Pancreas (tissue), 10 donors: ENCODE results near the gene PROSER2. TPM values are rescaled to one million over a fixed set of nuclear protein-coding genes. Genes with fewer than 3 reads are reported as not detected.
"Not testable (repeated sequence)": the region's sequence is repeated elsewhere in the genome, so short reads cannot be mapped to it uniquely, and the experiment has no call there.

Experiments
- ATAC-seq, 4 donors: fragments of 200-7000 bp; cut with Tn5 transposase; one replicate each; pipeline versions ENCODE4 v1.8.0 to v1.9.1; 2020; ENCODE audit warnings: mild to moderate bottlenecking in 4 of 4, moderate library complexity in 4 of 4
- DNase-seq, 6 donors: peaks; one replicate each; pipeline ENCODE4 v3.0.0-alpha.2; 2020
- FAIRE-seq: peaks from 2 replicates; lab custom pipeline; 2012; peaks lifted over from hg19 to GRCh38; lab: Jason Lieb, UNC
- H3K27ac ChIP-seq, 4 donors: fragments of 200-600 bp; sonication (generic); 1 replicate in 3 of 4; 2 replicates in 1 of 4; pipeline versions ENCODE4 v1.5.0 to v1.8.0; 2020
- H3K27me3 ChIP-seq, 4 donors: fragments of 200-600 bp; one replicate each; pipeline ENCODE4 v1.8.0; 2021
- H3K36me3 ChIP-seq, 3 donors: fragments of 200-600 bp; sonication (generic) in 1 of 3; one replicate each; pipeline versions ENCODE4 v1.5.0 to v1.8.0; 2020 to 2021
- H3K4me1 ChIP-seq, 3 donors: fragments of 200-600 bp; one replicate each; pipeline ENCODE4 v1.8.0; 2021
- H3K4me3 ChIP-seq, 4 donors: fragments of 200-600 bp; sonication (generic) in 2 of 4; one replicate each; pipeline versions ENCODE4 v1.5.0 to v1.8.0; 2020 to 2021
- H3K9me3 ChIP-seq, 4 donors: fragments of 200-600 bp; one replicate each; pipeline ENCODE4 v1.8.0; 2021
- WGBS, 2 donors: extraction: QIAGEN DNeasy Blood & Tissue Kit; methylation state at CpG; one replicate each; pipeline ENCODE4 v1.1.7; 2013; 5-methylcytosine and 5-hydroxymethylcytosine counted together
- intact Hi-C, 3 donors: fragments of 100-400 bp; cut with DNase I; formaldehyde crosslinking; loops; one replicate each; pipeline versions ENCODE4 v1.11.1 to v1.14.2; 2022
- polyA plus RNA-seq, 2 donors: library from polyadenylated mRNA; stranded (reverse); fragments of 200-250 nt; gene quantifications; one replicate each; pipeline ENCODE4 v1.2.3, GENCODE V29; 2013
- total RNA-seq, 6 donors: library from RNA; stranded (reverse); fragmentation: NEBNext Ultra II Directional in 4 of 6; extraction: Animal tissue kit (Norgen Biotek cat#: 25700) in 4 of 6; gene quantifications; one replicate each; pipeline versions ENCODE4 v1.2.1 to v1.2.4, GENCODE V29; 2021 to 2023
- TF ChIP-seq, protein P1 (sequence below), 4 donors: fragments of 200-600 bp; sonication (generic) in 3 of 4; IDR thresholded peaks; one replicate each; pipeline versions ENCODE4 v1.5.0 to v1.8.0; 2021; ENCODE audit warnings: antibody characterized with exemption in 4 of 4
- donor health status: healthy with polysubstance abuse.
- donor health status: DM: no; HTN: no; CAD: no; lungs with moderate emphysema.
- donor health status: DM: no; HTN: no; CAD: no.
- donor health status: control.
- donor health status: control.
- donor health status: Bipolar disorder and iron deficiency.
- donor health status: DM: yes; HTN: yes; CAD: no.
- donor health status: DM: no; HTN: no; CAD: no.
- donor health status: DM: no; HTN: no; CAD: no.
- donor health status: DM: yes; HTN: yes; CAD: no.

The PROSER2 gene
- total and polyA plus RNA-seq, 8 donors, result 5.7 to 21.2 (median 11.0) TPM

DNA sequence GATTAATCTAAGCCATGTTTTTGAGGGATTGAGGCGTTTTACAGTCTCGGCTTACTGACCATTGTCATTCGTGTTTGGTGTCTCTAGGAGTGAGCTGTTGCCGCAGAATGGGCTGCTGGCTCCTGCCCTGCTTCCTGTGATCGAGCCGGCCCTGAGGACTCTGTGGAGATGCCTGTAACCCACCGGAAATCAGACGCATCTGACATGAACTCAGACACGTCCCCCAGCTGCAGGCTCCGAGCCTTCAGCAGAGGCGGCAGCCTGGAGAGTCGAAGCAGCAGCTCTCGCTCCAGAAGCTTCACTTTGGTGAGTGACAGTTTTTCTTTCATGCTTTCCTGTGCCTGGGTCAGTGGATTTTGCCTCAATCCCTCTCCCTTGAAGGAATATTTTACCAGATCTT lies 28.8 kb downstream of the PROSER2 start:
- H3K36me3 ChIP-seq, result peaks cover 0 to 11% (median 9%) of the 10 kb centered on the region in 3 donors
- no peak overlapping the region for H3K27ac ChIP-seq
- no peaks in the 10 kb centered on the region for H3K4me1 ChIP-seq
- DNase-seq (no peak), FAIRE-seq (no peak), ATAC-seq (no peak)
- H3K27me3 ChIP-seq, result no peaks in the 10 kb centered on the region
- intact Hi-C loops, result no loop called here
- H3K9me3 ChIP-seq, result no peaks in the 10 kb centered on the region
- no peak overlapping the region for H3K4me3 ChIP-seq
- TF ChIP-seq, protein P1, sequence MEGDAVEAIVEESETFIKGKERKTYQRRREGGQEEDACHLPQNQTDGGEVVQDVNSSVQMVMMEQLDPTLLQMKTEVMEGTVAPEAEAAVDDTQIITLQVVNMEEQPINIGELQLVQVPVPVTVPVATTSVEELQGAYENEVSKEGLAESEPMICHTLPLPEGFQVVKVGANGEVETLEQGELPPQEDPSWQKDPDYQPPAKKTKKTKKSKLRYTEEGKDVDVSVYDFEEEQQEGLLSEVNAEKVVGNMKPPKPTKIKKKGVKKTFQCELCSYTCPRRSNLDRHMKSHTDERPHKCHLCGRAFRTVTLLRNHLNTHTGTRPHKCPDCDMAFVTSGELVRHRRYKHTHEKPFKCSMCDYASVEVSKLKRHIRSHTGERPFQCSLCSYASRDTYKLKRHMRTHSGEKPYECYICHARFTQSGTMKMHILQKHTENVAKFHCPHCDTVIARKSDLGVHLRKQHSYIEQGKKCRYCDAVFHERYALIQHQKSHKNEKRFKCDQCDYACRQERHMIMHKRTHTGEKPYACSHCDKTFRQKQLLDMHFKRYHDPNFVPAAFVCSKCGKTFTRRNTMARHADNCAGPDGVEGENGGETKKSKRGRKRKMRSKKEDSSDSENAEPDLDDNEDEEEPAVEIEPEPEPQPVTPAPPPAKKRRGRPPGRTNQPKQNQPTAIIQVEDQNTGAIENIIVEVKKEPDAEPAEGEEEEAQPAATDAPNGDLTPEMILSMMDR (IDR thresholded peaks at IDR 0.05), result no peak
- 89 to 91% methylated on average over 13 of the region's 13 CpGs for WGBS, 2 donors

DNA sequence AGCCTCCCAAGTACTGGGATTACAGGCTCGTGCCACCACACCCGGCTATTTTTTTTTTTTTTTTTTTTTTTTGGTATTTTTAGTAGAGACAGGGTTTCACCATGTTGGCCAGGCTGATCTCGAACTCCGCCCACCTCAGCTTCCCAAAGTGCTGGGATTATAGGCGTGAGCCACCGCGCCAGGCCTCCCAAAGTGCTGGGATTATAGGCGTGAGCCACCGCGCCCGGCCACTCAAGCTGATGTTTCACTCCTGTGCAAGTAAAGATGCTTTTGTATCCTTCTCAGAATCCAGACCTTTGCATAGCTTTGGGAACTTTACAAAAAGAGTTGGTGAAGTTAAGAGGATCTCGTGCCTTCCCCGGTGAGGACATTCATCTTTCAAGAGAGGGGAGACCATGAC lies 29.5 kb downstream of the PROSER2 start:
- not testable (repeated sequence) for DNase-seq

DNA sequence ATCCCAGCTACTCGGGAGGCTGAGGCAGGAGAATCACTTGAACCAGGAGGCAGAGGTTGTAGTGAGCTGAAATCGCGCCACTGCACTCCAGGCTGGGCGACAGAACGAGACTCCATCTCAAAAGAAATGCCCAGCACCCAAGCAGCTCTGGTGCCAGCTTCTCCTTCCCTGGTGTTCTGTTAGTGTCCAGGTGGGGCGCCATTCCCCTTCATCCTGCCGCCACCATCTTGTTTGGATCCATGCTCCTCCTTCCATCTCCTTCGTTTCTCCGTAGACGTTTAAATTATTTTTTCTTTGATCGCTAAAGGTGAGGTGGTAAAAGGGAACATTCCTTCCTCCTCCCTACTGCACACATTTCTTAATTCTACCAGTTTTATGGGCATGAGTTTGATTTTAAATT lies 30.3 kb downstream of the PROSER2 start:
- Histone ChIP-seq H3K27me3 (no peaks in the 10 kb centered on the region), H3K4me1 (no peaks in the 10 kb centered on the region), H3K4me3 (no peak overlapping the region), H3K9me3 (no peaks in the 10 kb centered on the region), H3K27ac (no peak overlapping the region), H3K36me3 (peaks cover 0 to 11% (median 9%) of the 10 kb centered on the region in 3 donors)
- FAIRE-seq (no peak), ATAC-seq (no peak), DNase-seq (no peak)
- TF ChIP-seq, protein P1 (IDR thresholded peaks at IDR 0.05), result no peak
- intact Hi-C loops, result no loop called here
- 92 to 94% methylated on average over 10 to 11 of the region's 11 CpGs for WGBS, 2 donors

More for the DNA sequence above, 29.5 kb downstream of the PROSER2 start:
- H3K27ac ChIP-seq, H3K27me3 ChIP-seq, ATAC-seq, H3K4me3 ChIP-seq, FAIRE-seq, intact Hi-C loops, H3K9me3 ChIP-seq, H3K4me1 ChIP-seq: not testable (repeated sequence)
- peaks cover 0 to 11% (median 9%) of the 10 kb centered on the region in 3 donors for H3K36me3 ChIP-seq
- 94 to 98% methylated on average over 13 of the region's 13 CpGs for WGBS, 2 donors

DNA sequence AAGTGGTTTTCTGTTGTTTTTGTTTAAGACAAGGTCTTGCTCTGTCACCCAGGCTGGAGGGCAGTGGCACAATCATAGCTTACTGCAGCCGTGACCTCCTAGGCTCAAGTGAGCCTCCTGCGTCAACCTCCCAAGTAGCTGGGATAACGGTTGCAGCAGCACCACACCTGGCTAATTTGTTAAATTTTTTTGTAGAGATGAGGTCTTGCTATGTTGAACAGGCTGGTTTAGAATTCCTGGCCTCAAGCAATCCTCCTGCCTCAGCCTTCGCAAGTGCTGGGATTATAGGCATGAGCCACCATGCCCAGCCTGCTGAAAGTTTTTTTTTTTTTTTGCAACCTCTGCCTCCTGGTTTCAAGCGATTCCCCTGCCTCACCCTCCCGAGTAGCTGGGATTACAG lies 31.1 kb downstream of the PROSER2 start:
- no peaks in the 10 kb centered on the region for H3K4me1 ChIP-seq
- no peaks in the 10 kb centered on the region for H3K27me3 ChIP-seq
- no peak for FAIRE-seq
- no peak overlapping the region for H3K27ac ChIP-seq
- no peaks in the 10 kb centered on the region for H3K9me3 ChIP-seq
- DNase-seq, result no peak
- TF ChIP-seq, protein P1 (IDR thresholded peaks at IDR 0.05), result no peak
- H3K4me3 ChIP-seq, result no peak overlapping the region
- peaks cover 0 to 11% (median 9%) of the 10 kb centered on the region in 3 donors for H3K36me3 ChIP-seq
- 94 to 97% methylated on average over 6 of the region's 6 CpGs for WGBS, 2 donors
- intact Hi-C loops, result no loop called here
- no peak for ATAC-seq

DNA sequence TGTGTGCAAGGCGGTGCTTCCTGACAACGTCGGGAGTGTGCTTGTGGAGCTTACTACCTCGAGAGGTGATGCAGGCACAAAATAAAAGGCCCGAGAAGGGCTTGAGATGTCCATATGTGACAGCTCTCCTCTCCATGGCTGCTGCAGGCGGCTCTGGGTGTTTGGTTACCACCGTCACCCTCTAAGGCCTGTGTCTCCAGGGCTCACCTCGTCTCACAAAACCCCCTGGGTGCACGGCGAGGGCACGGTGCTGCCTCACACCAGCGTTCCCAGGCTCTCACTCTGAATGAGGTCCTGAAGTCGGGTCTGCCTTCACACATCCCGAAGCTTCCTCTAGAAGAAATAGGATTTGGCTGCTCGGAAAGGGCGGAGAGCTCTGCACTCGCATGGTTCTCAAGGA lies 32.9 kb downstream of the PROSER2 start:
- H3K36me3 ChIP-seq, result peaks cover 0 to 11% (median 9%) of the 10 kb centered on the region in 3 donors
- WGBS, 2 donors, result 90 to 92% methylated on average over 17 of the region's 17 CpGs
- H3K4me1 ChIP-seq, result no peaks in the 10 kb centered on the region
- H3K27ac ChIP-seq, result no peak overlapping the region
- no peaks in the 10 kb centered on the region for H3K9me3 ChIP-seq
- H3K27me3 ChIP-seq, result no peaks in the 10 kb centered on the region
- no peak overlapping the region for H3K4me3 ChIP-seq
- ATAC-seq, result no peak
- FAIRE-seq, result no peak
- TF ChIP-seq, protein P1 (IDR thresholded peaks at IDR 0.05), result no peak
- DNase-seq, result no peak
- intact Hi-C loops, result no loop called here
